ENCODE data around the gene TIA1. TPM values are rescaled to one million over a fixed set of nuclear protein-coding genes. Genes with fewer than 3 reads are reported as not detected.

TIA1 gene
- total RNA-seq, 1 experiment from 2014 or later: 94.1 TPM

DNA sequence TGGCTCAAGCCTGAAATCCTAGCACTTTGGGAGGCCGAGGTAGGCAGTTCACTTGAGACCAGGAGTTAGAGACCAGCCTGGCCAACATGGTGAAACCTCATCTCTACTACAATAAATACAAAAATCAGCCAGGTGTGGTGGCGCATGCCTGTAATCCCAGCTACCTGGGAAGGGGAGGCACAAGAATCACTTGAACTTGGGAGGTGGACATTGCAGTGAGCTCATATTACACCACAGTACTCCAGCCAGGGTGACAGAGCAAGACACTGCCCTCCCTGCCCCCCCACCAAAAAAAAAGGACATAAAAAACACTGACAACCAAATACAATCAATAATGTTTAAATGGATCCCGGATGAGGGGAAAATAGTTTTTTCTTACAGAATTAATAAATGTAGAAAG lies 7.8 kb downstream of the TIA1 start:
- no peak overlapping the region for H3K9ac ChIP-seq (ENCODE audit: low read length)
- DNase-seq (ENCODE audit: low read depth, low spot score): no peak
- H3K4me2 ChIP-seq (ENCODE audit: low read length): no peak overlapping the region
- H3K9me2 ChIP-seq (ENCODE audit: insufficient read depth): no peaks in the 10 kb centered on the region
- peaks cover 7 to 9% of the 10 kb centered on the region in 2 experiments; a peak in 3 of 4 replicates for H3K36me3 ChIP-seq (ENCODE audit: control insufficient read depth in 1 of 2, insufficient read depth in 2 of 2, low read length in 2 of 2)
- ChIA-PET RAD21 (ENCODE audit: low non-redundant PET in 1 of 2, low total read pairs in 2 of 2, uncharacterized antibody in 2 of 2, unreplicated experiment in 2 of 2) (no interaction called here), POLR2A (interaction anchor here (1.1 kb wide), 1 partner anchor 50 kb away, joined by 3 read pairs; the partner anchor contains the start of gene C2orf42), CTCF (no interaction called here)
- H3K27ac ChIP-seq (ENCODE audit: low read depth, low read length): no peak overlapping the region
- H3K4me1 ChIP-seq (ENCODE audit: control insufficient read depth in 1 of 2, insufficient read depth in 2 of 2, low read length in 2 of 2): 0 out of 4 replicates have a peak, but pooled peaks cover 0 to 7% of the 10 kb centered on the region in 2 experiments
- H3K9me3 ChIP-seq (ENCODE audit: control insufficient read depth in 1 of 2, insufficient read depth in 1 of 2, low read depth in 1 of 2, low read length in 2 of 2): no peaks in the 10 kb centered on the region
- H3K27me3 ChIP-seq (ENCODE audit: insufficient read depth, low read length): no peaks in the 10 kb centered on the region
- no TSS peak for BruUV-seq (replicated peaks)
- intact Hi-C loops (cut with micrococcal nuclease): no loop called here
- no peak for TF ChIP-seq SRF (IDR thresholded peaks at IDR 0.05; ENCODE audit: low read depth)
- no peak for TF ChIP-seq CEBPB (IDR thresholded peaks at IDR 0.05; ENCODE audit: low read depth)
- TF ChIP-seq JUND (IDR thresholded peaks at IDR 0.05): no peak
- TF ChIP-seq POLR2AphosphoS5 (IDR thresholded peaks at IDR 0.05; ENCODE audit: low read depth, low read length): no peak
- TF ChIP-seq EZH2phosphoT487 (IDR thresholded peaks at IDR 0.05; ENCODE audit: borderline replicate concordance): no peak
- no peak for TF ChIP-seq ELF1 (IDR thresholded peaks at IDR 0.05; ENCODE audit: borderline replicate concordance, low read depth)
- TF ChIP-seq, protein P1, sequence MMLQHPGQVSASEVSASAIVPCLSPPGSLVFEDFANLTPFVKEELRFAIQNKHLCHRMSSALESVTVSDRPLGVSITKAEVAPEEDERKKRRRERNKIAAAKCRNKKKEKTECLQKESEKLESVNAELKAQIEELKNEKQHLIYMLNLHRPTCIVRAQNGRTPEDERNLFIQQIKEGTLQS (IDR thresholded peaks at IDR 0.05): no peak
- TF ChIP-seq SP1 (IDR thresholded peaks at IDR 0.05; ENCODE audit: low read depth): no peak
- peaks cover 100% of the 10 kb centered on the region for H3K79me2 ChIP-seq (ENCODE audit: insufficient read depth, low read length)
- no peak overlapping the region for H3K4me3 ChIP-seq (replicated peaks in 1 of 2; ENCODE audit: low read depth in 1 of 2, low read length in 2 of 2)
- H2AFZ ChIP-seq (ENCODE audit: low read depth, low read length, poor library complexity, severe bottlenecking): no peak overlapping the region
- no peak for ATAC-seq
- H4K20me1 ChIP-seq (ENCODE audit: insufficient read depth): no peaks in the 10 kb centered on the region

DNA sequence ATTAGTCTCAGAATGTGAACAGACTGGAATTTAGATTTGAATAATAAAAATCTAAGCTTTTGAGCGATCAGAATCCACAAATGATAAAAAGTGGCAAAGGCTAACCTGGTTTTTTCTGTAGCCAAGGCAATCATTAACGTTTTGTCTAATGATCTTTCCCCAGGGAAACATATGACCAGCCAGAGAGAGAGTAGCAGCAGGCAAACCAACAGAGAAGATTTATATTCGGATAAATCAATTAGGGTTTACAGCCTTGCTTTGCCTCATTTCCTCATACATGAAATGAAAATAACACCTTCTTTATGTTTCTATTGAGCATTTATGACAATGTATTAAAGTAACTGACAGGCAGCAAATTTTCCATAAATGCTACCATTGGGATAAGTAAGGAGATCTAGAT lies 14.5 kb downstream of the TIA1 start:
- ATAC-seq: no peak
- no peak for DNase-seq (ENCODE audit: low read depth, low spot score)
- Histone ChIP-seq H3K9me3 (ENCODE audit: control insufficient read depth in 1 of 2, insufficient read depth in 1 of 2, low read depth in 1 of 2, low read length in 2 of 2) (no peaks in the 10 kb centered on the region), H3K27me3 (ENCODE audit: insufficient read depth, low read length) (no peaks in the 10 kb centered on the region), H3K4me3 (replicated peaks in 1 of 2; ENCODE audit: low read depth in 1 of 2, low read length in 2 of 2) (no peak overlapping the region), H3K9me2 (ENCODE audit: insufficient read depth) (no peaks in the 10 kb centered on the region), H3K36me3 (ENCODE audit: control insufficient read depth in 1 of 2, insufficient read depth in 2 of 2, low read length in 2 of 2) (peaks cover 21 to 42% of the 10 kb centered on the region in 2 experiments), H3K79me2 (ENCODE audit: insufficient read depth, low read length) (peaks cover 66% of the 10 kb centered on the region), H3K4me1 (ENCODE audit: control insufficient read depth in 1 of 2, insufficient read depth in 2 of 2, low read length in 2 of 2) (no peaks in the 10 kb centered on the region), H2AFZ (ENCODE audit: low read depth, low read length, poor library complexity, severe bottlenecking) (no peak overlapping the region), H3K27ac (ENCODE audit: low read depth, low read length) (no peak overlapping the region), H3K4me2 (ENCODE audit: low read length) (no peak overlapping the region), H3K9ac (ENCODE audit: low read length) (no peak overlapping the region), H4K20me1 (ENCODE audit: insufficient read depth) (no peaks in the 10 kb centered on the region)
- POLR2A ChIA-PET: no interaction called here
- intact Hi-C loops (cut with micrococcal nuclease): no loop called here
- RAD21 ChIA-PET (ENCODE audit: low non-redundant PET in 1 of 2, low total read pairs in 2 of 2, uncharacterized antibody in 2 of 2, unreplicated experiment in 2 of 2): no interaction called here
- BruUV-seq (replicated peaks): no TSS peak
- CTCF ChIA-PET: no interaction called here
- no peak for TF ChIP-seq EZH2 (IDR thresholded peaks at IDR 0.05)
- TF ChIP-seq ELF1 (IDR thresholded peaks at IDR 0.05; ENCODE audit: borderline replicate concordance, low read depth): no peak
- no peak for TF ChIP-seq EZH2phosphoT487 (IDR thresholded peaks at IDR 0.05; ENCODE audit: borderline replicate concordance)
- TF ChIP-seq, protein P1 (IDR thresholded peaks at IDR 0.05): no peak
- no peak for TF ChIP-seq RAD21 (IDR thresholded peaks at IDR 0.05; ENCODE audit: low read depth)
- TF ChIP-seq SIN3A (IDR thresholded peaks at IDR 0.05; ENCODE audit: low read depth): no peak
- no peak for TF ChIP-seq POLR2A (IDR thresholded peaks at IDR 0.05; ENCODE audit: borderline replicate concordance, extremely low read depth, insufficient read depth, insufficient read length)
- TF ChIP-seq, protein P2, sequence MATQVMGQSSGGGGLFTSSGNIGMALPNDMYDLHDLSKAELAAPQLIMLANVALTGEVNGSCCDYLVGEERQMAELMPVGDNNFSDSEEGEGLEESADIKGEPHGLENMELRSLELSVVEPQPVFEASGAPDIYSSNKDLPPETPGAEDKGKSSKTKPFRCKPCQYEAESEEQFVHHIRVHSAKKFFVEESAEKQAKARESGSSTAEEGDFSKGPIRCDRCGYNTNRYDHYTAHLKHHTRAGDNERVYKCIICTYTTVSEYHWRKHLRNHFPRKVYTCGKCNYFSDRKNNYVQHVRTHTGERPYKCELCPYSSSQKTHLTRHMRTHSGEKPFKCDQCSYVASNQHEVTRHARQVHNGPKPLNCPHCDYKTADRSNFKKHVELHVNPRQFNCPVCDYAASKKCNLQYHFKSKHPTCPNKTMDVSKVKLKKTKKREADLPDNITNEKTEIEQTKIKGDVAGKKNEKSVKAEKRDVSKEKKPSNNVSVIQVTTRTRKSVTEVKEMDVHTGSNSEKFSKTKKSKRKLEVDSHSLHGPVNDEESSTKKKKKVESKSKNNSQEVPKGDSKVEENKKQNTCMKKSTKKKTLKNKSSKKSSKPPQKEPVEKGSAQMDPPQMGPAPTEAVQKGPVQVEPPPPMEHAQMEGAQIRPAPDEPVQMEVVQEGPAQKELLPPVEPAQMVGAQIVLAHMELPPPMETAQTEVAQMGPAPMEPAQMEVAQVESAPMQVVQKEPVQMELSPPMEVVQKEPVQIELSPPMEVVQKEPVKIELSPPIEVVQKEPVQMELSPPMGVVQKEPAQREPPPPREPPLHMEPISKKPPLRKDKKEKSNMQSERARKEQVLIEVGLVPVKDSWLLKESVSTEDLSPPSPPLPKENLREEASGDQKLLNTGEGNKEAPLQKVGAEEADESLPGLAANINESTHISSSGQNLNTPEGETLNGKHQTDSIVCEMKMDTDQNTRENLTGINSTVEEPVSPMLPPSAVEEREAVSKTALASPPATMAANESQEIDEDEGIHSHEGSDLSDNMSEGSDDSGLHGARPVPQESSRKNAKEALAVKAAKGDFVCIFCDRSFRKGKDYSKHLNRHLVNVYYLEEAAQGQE (IDR thresholded peaks at IDR 0.05; ENCODE audit: low read depth): no peak
- no peak for TF ChIP-seq TCF7L2 (IDR thresholded peaks at IDR 0.05; ENCODE audit: borderline replicate concordance, extremely low read depth, insufficient read depth, insufficient read length)
- TF ChIP-seq YY1 (IDR thresholded peaks at IDR 0.05; ENCODE audit: extremely low read depth, insufficient replicate concordance, low read depth, low read length): no peak
- no peak for TF ChIP-seq SRF (IDR thresholded peaks at IDR 0.05; ENCODE audit: low read depth)
